H9 (cell line): ENCODE data around the gene GLRX3. TPM values are rescaled to one million over a fixed set of nuclear protein-coding genes. Genes with fewer than 3 reads are reported as not detected.
"Not testable (repeated sequence)": the region's sequence is repeated elsewhere in the genome, so short reads cannot be mapped to it uniquely, and the experiment has no call there.

Source experiments
- DNase-seq: peaks from one replicate; pipeline ENCODE4 v3.0.0-alpha.2; 2017
- H2AFZ ChIP-seq: one replicate; pipeline ENCODE4 v1.6.1; 2013; ENCODE audit warnings: mild to moderate bottlenecking, low read length, control low read depth, moderate library complexity
- H2AK5ac ChIP-seq: 2 replicates; pipeline ENCODE4 v1.6.1; 2013; ENCODE audit warnings: low read length, control low read depth, mixed read lengths; ENCODE audit not compliant: insufficient read length
- H2BK120ac ChIP-seq: one replicate; pipeline ENCODE4 v1.6.1; 2013; ENCODE audit warnings: low read depth, mild to moderate bottlenecking, low read length, control low read depth, inconsistent platforms; ENCODE audit not compliant: poor library complexity, severe bottlenecking
- H2BK12ac ChIP-seq: 2 replicates; pipeline ENCODE4 v1.6.1; 2013; ENCODE audit warnings: low read length, control low read depth, mixed read lengths, low read depth; ENCODE audit not compliant: insufficient read length
- H2BK15ac ChIP-seq: 2 replicates; pipeline ENCODE4 v1.6.1; 2013; ENCODE audit warnings: low read depth, low read length, control low read depth
- H2BK20ac ChIP-seq: one replicate; pipeline ENCODE4 v1.6.1; 2013; ENCODE audit warnings: low read depth, mild to moderate bottlenecking, low read length, control low read depth, inconsistent platforms; ENCODE audit not compliant: poor library complexity, severe bottlenecking
- H2BK5ac ChIP-seq: 2 replicates; pipeline ENCODE4 v1.6.1; 2013; ENCODE audit warnings: low read length, control low read depth, mixed read lengths; ENCODE audit not compliant: insufficient read length
- H3K14ac ChIP-seq: 2 replicates; pipeline ENCODE4 v1.6.1; 2013; ENCODE audit warnings: low read length, control low read depth; ENCODE audit not compliant: insufficient read depth
- H3K18ac ChIP-seq: 2 replicates; pipeline ENCODE4 v1.6.1; 2013; ENCODE audit warnings: low read depth, mild to moderate bottlenecking, mixed read lengths, low read length, control low read depth; ENCODE audit not compliant: insufficient read length
- H3K23ac ChIP-seq: 2 replicates; pipeline ENCODE4 v1.6.1; 2013; ENCODE audit warnings: low read length, control low read depth, mixed read lengths, low read depth; ENCODE audit not compliant: insufficient read length
- H3K23me2 ChIP-seq: 2 replicates; pipeline ENCODE4 v1.6.1; 2013; ENCODE audit warnings: low read depth, mild to moderate bottlenecking, mixed read lengths, low read length, control low read depth; ENCODE audit not compliant: insufficient read length, poor library complexity, severe bottlenecking
- H3K27ac ChIP-seq: 2 replicates; pipeline ENCODE4 v1.5.1; 2013; ENCODE audit warnings: low read length, control low read depth, mixed read lengths, low read depth; ENCODE audit not compliant: insufficient read length
- H3K27me3 ChIP-seq: 2 replicates; pipeline ENCODE4 v1.6.1; 2013; ENCODE audit warnings: low read length, control low read depth, inconsistent platforms; ENCODE audit not compliant: insufficient read depth
- H3K4ac ChIP-seq: 2 replicates; pipeline ENCODE4 v1.6.1; 2013; ENCODE audit warnings: low read depth, mild to moderate bottlenecking, control low read depth, inconsistent platforms, low read length, moderate library complexity
- H3K4me1 ChIP-seq: 2 replicates; pipeline ENCODE4 v1.6.1; 2013; ENCODE audit warnings: low read length, control low read depth, inconsistent platforms; ENCODE audit not compliant: insufficient read depth
- H3K4me2 ChIP-seq: 2 replicates; pipeline ENCODE4 v1.6.1; 2013; ENCODE audit warnings: low read length, control low read depth, mixed read lengths; ENCODE audit not compliant: insufficient read length, insufficient read depth
- H3K56ac ChIP-seq: 2 replicates; pipeline ENCODE4 v1.6.1; 2013; ENCODE audit warnings: low read depth, mild to moderate bottlenecking, mixed read lengths, low read length, control low read depth; ENCODE audit not compliant: insufficient read length
- H3K79me1 ChIP-seq: 2 replicates; pipeline ENCODE4 v1.6.1; 2013; ENCODE audit warnings: low read depth, mild to moderate bottlenecking, moderate library complexity, low read length, control low read depth, inconsistent platforms; ENCODE audit not compliant: insufficient read depth, poor library complexity, severe bottlenecking
- H3K79me2 ChIP-seq: 2 replicates; pipeline ENCODE4 v1.6.1; 2013; ENCODE audit warnings: low read length, control low read depth, inconsistent platforms; ENCODE audit not compliant: insufficient read depth
- H3K9ac ChIP-seq: 2 replicates; pipeline ENCODE4 v1.6.1; 2013; ENCODE audit warnings: low read length, control low read depth, mixed read lengths; ENCODE audit not compliant: insufficient read length; ENCODE audit errors: extremely low read depth
- H3K9me3 ChIP-seq: one replicate; pipeline ENCODE4 v1.6.1; 2013; ENCODE audit warnings: low read depth, low read length, inconsistent platforms; ENCODE audit not compliant: control insufficient read depth
- H3T11ph ChIP-seq: one replicate; pipeline ENCODE4 v1.6.1; 2013; ENCODE audit warnings: mild to moderate bottlenecking, low read length, control low read depth, inconsistent platforms
- H4K20me1 ChIP-seq: one replicate; pipeline ENCODE4 v1.6.1; 2013; ENCODE audit not compliant: control insufficient read depth, insufficient read length, insufficient read depth
- H4K5ac ChIP-seq: 2 replicates; pipeline ENCODE4 v1.6.1; 2013; ENCODE audit warnings: low read depth, mild to moderate bottlenecking, mixed read lengths, low read length, control low read depth; ENCODE audit not compliant: insufficient read length
- H4K8ac ChIP-seq: replicated peaks from 2 replicates; pipeline ENCODE4 v1.6.1; 2013; ENCODE audit warnings: low read length, control low read depth, mixed read lengths, low read depth; ENCODE audit not compliant: insufficient read length
- H4K91ac ChIP-seq: 2 replicates; pipeline ENCODE4 v1.6.1; 2013; ENCODE audit warnings: low read depth, mild to moderate bottlenecking, moderate library complexity, mixed read lengths, low read length, control low read depth; ENCODE audit not compliant: insufficient read length
- H3K27ac Mint-ChIP-seq, 3 experiments: 2 replicates in 2 of 3; 3 replicates in 1 of 3; pipeline ENCODE4 v1.8.0; 2020 to 2021; ENCODE audit warnings: mixed read lengths in 3 of 3, mild to moderate bottlenecking in 1 of 3, moderate library complexity in 1 of 3
- H3K27me3 Mint-ChIP-seq: 2 replicates; pipeline ENCODE4 v1.8.0; 2021; ENCODE audit warnings: low read depth, mild to moderate bottlenecking, moderate library complexity, mixed read lengths
- H3K36me3 Mint-ChIP-seq, 3 experiments: 2 replicates in 2 of 3; 3 replicates in 1 of 3; pipeline ENCODE4 v1.8.0; 2020 to 2021; ENCODE audit warnings: low read depth in 3 of 3, mixed read lengths in 3 of 3; ENCODE audit not compliant: insufficient read depth in 1 of 3
- H3K4me1 Mint-ChIP-seq, 2 experiments: 2 replicates each; pipeline ENCODE4 v1.8.0; 2020; ENCODE audit warnings: mixed read lengths in 2 of 2
- H3K4me3 Mint-ChIP-seq, 2 experiments: 2 replicates in 1 of 2; 3 replicates in 1 of 2; pipeline ENCODE4 v1.8.0; 2020 to 2021; ENCODE audit warnings: mild to moderate bottlenecking in 2 of 2, mixed read lengths in 2 of 2, moderate library complexity in 1 of 2
- H3K9me3 Mint-ChIP-seq, 2 experiments: 2 replicates in 1 of 2; 3 replicates in 1 of 2; pipeline ENCODE4 v1.8.0; 2020; ENCODE audit warnings: mild to moderate bottlenecking in 2 of 2, mixed read lengths in 2 of 2, moderate library complexity in 1 of 2
- WGBS: extraction: QIAGEN DNeasy Blood & Tissue Kit; methylation state at CpG from one replicate; pipeline ENCODE4 v1.1.7; 2013; ENCODE audit warnings: missing lambda C conversion rate, low lambda C conversion rate, mixed read lengths; ENCODE audit not compliant: insufficient read length; ENCODE audit errors: extremely low coverage; 5-methylcytosine and 5-hydroxymethylcytosine counted together
- total RNA-seq: library from RNA; stranded (reverse); gene quantifications from 2 replicates; pipeline ENCODE4 v1.2.1, GENCODE V29; 2021
- TF ChIP-seq, protein P1 (sequence below): fragments of 200-600 bp; sonication (generic); conservative IDR thresholded peaks from 3 replicates; pipeline ENCODE4 v1.8.0; 2021; ENCODE audit warnings: antibody characterized with exemption, mild to moderate bottlenecking

GLRX3 gene
- total RNA-seq, 1 experiment from 2014 or later = 139 TPM

DNA sequence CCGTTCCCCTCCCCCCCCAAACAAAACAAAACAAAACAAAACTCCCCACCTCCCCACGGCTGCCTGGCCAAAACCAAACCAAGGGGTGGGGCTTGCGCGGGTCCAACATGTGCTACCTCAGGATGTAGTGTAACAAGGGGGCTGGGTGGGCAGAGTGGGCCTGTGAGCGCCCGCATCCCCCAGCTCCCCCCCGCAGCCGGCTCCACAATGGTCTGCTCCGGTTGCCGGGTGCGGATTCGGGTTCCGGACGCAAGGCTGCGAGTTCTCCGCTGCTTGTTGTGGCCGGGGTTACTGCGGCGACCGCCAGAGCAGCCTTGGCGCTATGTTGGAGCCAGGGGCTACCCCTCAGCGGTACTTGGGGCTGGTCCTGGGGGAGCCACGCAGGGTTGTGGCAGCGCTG lies 30.5 kb upstream of the GLRX3 start:
- Histone ChIP-seq H2BK5ac (no peak overlapping the region), H4K91ac (no peak overlapping the region), H3K9ac (no peak overlapping the region), H2BK15ac (no peak overlapping the region), H3K79me1 (no peaks in the 10 kb centered on the region), H3K4me2 (peak overlapping the region; percentile 70), H4K8ac (no peak overlapping the region), H2BK20ac (no peak overlapping the region), H3K18ac (peak overlapping the region; percentile 93), H4K5ac (no peak overlapping the region), H2AK5ac (no peak overlapping the region), H2BK120ac (no peak overlapping the region), H3K27ac (no peak overlapping the region), H4K20me1 (peaks cover 3% of the 10 kb centered on the region), H3T11ph (no peak overlapping the region), H2AFZ (no peak overlapping the region), H3K27me3 (no peaks in the 10 kb centered on the region), H3K4me1 (no peaks in the 10 kb centered on the region; the same call in 1 of the 2 replicates), H3K23me2 (peaks cover 5% of the 10 kb centered on the region), H3K23ac (no peak overlapping the region), H3K14ac (peak overlapping the region; percentile 55; the same call in 1 of the 2 replicates), H3K4ac (no peak overlapping the region), H3K56ac (no peak overlapping the region), H3K9me3 (no peaks in the 10 kb centered on the region), H2BK12ac (no peak overlapping the region), H3K79me2 (no peaks in the 10 kb centered on the region)
- Mint-ChIP-seq H3K4me3 (peak overlapping the region; percentile 47 to 66), H3K36me3 (no peaks in the 10 kb centered on the region), H3K27me3 (peaks cover 8% of the 10 kb centered on the region; the same call in 1 of the 2 replicates), H3K27ac (peak overlapping the region in 1 of 3 experiments; percentile 74; a peak in 3 of 7 replicates), H3K4me1 (peaks cover 15 to 18% of the 10 kb centered on the region in 2 experiments), H3K9me3 (no peaks in the 10 kb centered on the region)
- peak; percentile 88 for DNase-seq
- TF ChIP-seq, protein P1, sequence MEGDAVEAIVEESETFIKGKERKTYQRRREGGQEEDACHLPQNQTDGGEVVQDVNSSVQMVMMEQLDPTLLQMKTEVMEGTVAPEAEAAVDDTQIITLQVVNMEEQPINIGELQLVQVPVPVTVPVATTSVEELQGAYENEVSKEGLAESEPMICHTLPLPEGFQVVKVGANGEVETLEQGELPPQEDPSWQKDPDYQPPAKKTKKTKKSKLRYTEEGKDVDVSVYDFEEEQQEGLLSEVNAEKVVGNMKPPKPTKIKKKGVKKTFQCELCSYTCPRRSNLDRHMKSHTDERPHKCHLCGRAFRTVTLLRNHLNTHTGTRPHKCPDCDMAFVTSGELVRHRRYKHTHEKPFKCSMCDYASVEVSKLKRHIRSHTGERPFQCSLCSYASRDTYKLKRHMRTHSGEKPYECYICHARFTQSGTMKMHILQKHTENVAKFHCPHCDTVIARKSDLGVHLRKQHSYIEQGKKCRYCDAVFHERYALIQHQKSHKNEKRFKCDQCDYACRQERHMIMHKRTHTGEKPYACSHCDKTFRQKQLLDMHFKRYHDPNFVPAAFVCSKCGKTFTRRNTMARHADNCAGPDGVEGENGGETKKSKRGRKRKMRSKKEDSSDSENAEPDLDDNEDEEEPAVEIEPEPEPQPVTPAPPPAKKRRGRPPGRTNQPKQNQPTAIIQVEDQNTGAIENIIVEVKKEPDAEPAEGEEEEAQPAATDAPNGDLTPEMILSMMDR = no peak
- WGBS = no CpG with 5 or more reads among the region's 24 CpGs

DNA sequence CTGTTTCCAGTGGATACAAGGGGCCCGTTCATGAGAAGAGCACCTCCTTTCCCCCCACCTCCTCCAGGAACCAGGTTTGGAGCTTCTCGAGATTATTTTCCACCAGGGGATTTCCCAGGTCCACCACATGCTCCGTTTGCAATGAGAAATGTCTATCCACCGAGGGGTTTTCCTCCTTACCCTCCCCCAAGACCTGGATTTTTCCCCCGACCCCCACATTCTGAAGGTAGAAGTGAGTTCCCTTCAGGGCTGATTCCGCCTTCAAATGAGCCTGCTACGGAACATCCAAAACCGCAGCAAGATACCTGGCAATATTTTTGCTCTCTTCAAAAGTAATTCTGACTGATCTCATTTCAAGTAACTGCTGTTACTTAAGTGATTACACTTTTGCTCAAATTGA lies 28.0 kb upstream of the GLRX3 start:
- not testable (repeated sequence) for H3K9ac ChIP-seq, H4K20me1 ChIP-seq, H4K8ac ChIP-seq, H3K79me1 ChIP-seq, H2BK5ac ChIP-seq, DNase-seq, H2BK12ac ChIP-seq, H3K4me1 ChIP-seq, H3K18ac ChIP-seq, H3K56ac ChIP-seq, H3K23ac ChIP-seq, H3K27ac Mint-ChIP-seq, H3K4me2 ChIP-seq, H2BK120ac ChIP-seq, H3T11ph ChIP-seq, H4K5ac ChIP-seq, H3K9me3 Mint-ChIP-seq, H3K27me3 ChIP-seq, H3K27ac ChIP-seq, H3K4me3 Mint-ChIP-seq, H2BK20ac ChIP-seq, H2BK15ac ChIP-seq, H3K23me2 ChIP-seq, H3K4ac ChIP-seq, H3K79me2 ChIP-seq, H3K9me3 ChIP-seq, H3K27me3 Mint-ChIP-seq, H2AK5ac ChIP-seq, H4K91ac ChIP-seq, H3K14ac ChIP-seq, H2AFZ ChIP-seq
- WGBS = no CpG with 5 or more reads among the region's 8 CpGs
- peaks cover 18 to 25% of the 10 kb centered on the region in 2 experiments for H3K4me1 Mint-ChIP-seq
- peaks cover 0 to 11% (median 5%) of the 10 kb centered on the region in 3 experiments; a peak in 4 of 7 replicates for H3K36me3 Mint-ChIP-seq
